A549 (cell line): ENCODE data around the gene MESD. TPM values are rescaled to one million over a fixed set of nuclear protein-coding genes. Genes with fewer than 3 reads are reported as not detected.

ENCODE experiments used
- ATAC-seq, 2 experiments: fragments of 200-7000 bp in 1 of 2; fragments of >200 bp in 1 of 2; cut with Nextera tagmentation in 1 of 2; cut with Tn5 transposase in 1 of 2; 3 replicates each; pipeline versions ENCODE4 v1.8.0 to v1.9.1; 2018 to 2020; ENCODE audit warnings: mild to moderate bottlenecking in 1 of 2, moderate library complexity in 1 of 2
- CTCF ChIA-PET: fragments of 300-600 bp; sonication (Branson Sonifier 250); formaldehyde crosslinking; extraction: SDS; loops from one replicate; lab custom pipeline; 2021; ENCODE audit warnings: antibody characterized with exemption, inconsistent platforms; lab: Yijun Ruan, JAX
- POLR2A ChIA-PET: fragments of 350-600 bp; formaldehyde crosslinking; extraction: SDS; loops from one replicate; lab custom pipeline; 2021; ENCODE audit warnings: antibody characterized with exemption, inconsistent platforms; lab: Yijun Ruan, JAX
- DNase-seq, 2 experiments: peaks; one replicate each; pipeline versions ENCODE4 v3.0.0 to v3.0.0-alpha.2; 2011 to 2016; ENCODE audit warnings: low read depth in 1 of 2, low spot score in 1 of 2
- FAIRE-seq: peaks from 2 replicates; lab custom pipeline; 2011; peaks lifted over from hg19 to GRCh38; lab: Jason Lieb, UNC
- H3K27ac ChIP-seq, 2 experiments: fragments of >200 bp; sonication (Bioruptor Twin); formaldehyde crosslinking; 3 replicates each; pipeline ENCODE4 v1.5.1; 2016 to 2017
- H3K4me1 ChIP-seq: fragments of >200 bp; sonication (Bioruptor Twin); formaldehyde crosslinking; 3 replicates; pipeline ENCODE4 v1.6.1; 2016
- H3K4me2 ChIP-seq: fragments of >200 bp; sonication (Bioruptor Twin); formaldehyde crosslinking; 3 replicates; pipeline ENCODE4 v1.6.1; 2016
- H3K4me3 ChIP-seq: fragments of >200 bp; sonication (Bioruptor Twin); formaldehyde crosslinking; 3 replicates; pipeline ENCODE4 v1.5.1; 2016
- H3K9me3 ChIP-seq: fragments of >200 bp; sonication (Bioruptor Twin); formaldehyde crosslinking; 3 replicates; pipeline ENCODE4 v1.6.1; 2016
- BHLHE40 ChIP-seq: IDR thresholded peaks from 2 replicates; pipeline ENCODE4 v1.6.1; 2012; ENCODE audit warnings: low read depth, low read length, inconsistent platforms
- CBX8 ChIP-seq: fragments of 200-600 bp; sonication (generic); IDR thresholded peaks from 2 replicates; pipeline ENCODE4 v1.6.1; 2016
- E2F6 ChIP-seq: IDR thresholded peaks from 2 replicates; pipeline ENCODE4 v1.6.1; 2012; ENCODE audit warnings: low read depth, borderline replicate concordance
- EHF ChIP-seq: fragments of 250-450 bp; sonication (Bioruptor Pico); IDR thresholded peaks from 2 replicates; pipeline ENCODE4 v1.5.0; 2020; ENCODE audit warnings: mild to moderate bottlenecking
- FOSB ChIP-seq: fragments of 250-450 bp; sonication (Bioruptor Pico); IDR thresholded peaks from 2 replicates; pipeline ENCODE4 v1.5.0; 2020; ENCODE audit warnings: mild to moderate bottlenecking, moderate library complexity
- FOSL2 ChIP-seq, 2 experiments: fragments of 450-650 bp in 1 of 2; fragments of >200 bp in 1 of 2; sonication (Bioruptor Twin) in 1 of 2; formaldehyde crosslinking; IDR thresholded peaks; 2 replicates each; pipeline versions ENCODE4 v1.5.0 to v1.6.1; 2016 to 2020; ENCODE audit warnings: mild to moderate bottlenecking in 1 of 2, moderate library complexity in 1 of 2
- FOXS1 ChIP-seq: fragments of 250-450 bp; sonication (Bioruptor Pico); IDR thresholded peaks from 2 replicates; pipeline ENCODE4 v1.5.0; 2020; ENCODE audit warnings: mild to moderate bottlenecking, moderate library complexity
- GATA3 ChIP-seq: IDR thresholded peaks from 2 replicates; pipeline ENCODE4 v1.6.1; 2012; ENCODE audit warnings: borderline replicate concordance
- HDAC2 ChIP-seq: fragments of 200-600 bp; sonication (generic); IDR thresholded peaks from 2 replicates; pipeline ENCODE4 v1.6.1; 2016
- HEYL ChIP-seq: fragments of 250-450 bp; sonication (Bioruptor Pico); IDR thresholded peaks from 2 replicates; pipeline ENCODE4 v1.8.0; 2021; ENCODE audit warnings: mild to moderate bottlenecking, moderate library complexity
- HOXA7 ChIP-seq: fragments of 250-450 bp; sonication (Bioruptor Pico); IDR thresholded peaks from 2 replicates; pipeline ENCODE4 v1.5.0; 2020; ENCODE audit warnings: mild to moderate bottlenecking, moderate library complexity
- HOXB5 ChIP-seq: fragments of 250-450 bp; sonication (Bioruptor Pico); IDR thresholded peaks from 2 replicates; pipeline ENCODE4 v1.5.0; 2020; ENCODE audit warnings: mild to moderate bottlenecking, moderate library complexity
- JUN ChIP-seq, 2 experiments: fragments of >200 bp; sonication (Bioruptor Twin); formaldehyde crosslinking; IDR thresholded peaks; 2 replicates in 1 of 2; 3 replicates in 1 of 2; pipeline ENCODE4 v1.6.1; 2016 to 2017
- KDM5A ChIP-seq: fragments of 200-600 bp; sonication (generic); IDR thresholded peaks from 2 replicates; pipeline ENCODE4 v1.6.1; 2016; ENCODE audit warnings: antibody characterized with exemption, mild to moderate bottlenecking
- MAX ChIP-seq: IDR thresholded peaks from 2 replicates; pipeline ENCODE4 v1.6.1; 2012
- MAZ ChIP-seq: fragments of 150-350 bp; IDR thresholded peaks from 2 replicates; pipeline ENCODE4 v1.6.1; 2014; ENCODE audit warnings: antibody characterized with exemption, low read depth, low read length, borderline replicate concordance
- NFE2L2 ChIP-seq: fragments of 150-350 bp; conservative IDR thresholded peaks from 2 replicates; pipeline ENCODE4 v1.6.1; 2014; ENCODE audit warnings: low read length
- NPAS2 ChIP-seq: fragments of 250-450 bp; sonication (Bioruptor Pico); IDR thresholded peaks from 2 replicates; pipeline ENCODE4 v1.8.0; 2022; ENCODE audit warnings: mild to moderate bottlenecking, moderate library complexity, borderline replicate concordance
- RAD21 ChIP-seq, 2 experiments: fragments of >200 bp in 1 of 2; sonication (Bioruptor Twin) in 1 of 2; formaldehyde crosslinking in 1 of 2; IDR thresholded peaks in 1 of 2; conservative IDR thresholded peaks in 1 of 2; 2 replicates in 1 of 2; 3 replicates in 1 of 2; pipeline ENCODE4 v1.6.1; 2012 to 2018; ENCODE audit warnings: inconsistent platforms in 1 of 2
- RARB ChIP-seq: fragments of 250-450 bp; sonication (Bioruptor Pico); IDR thresholded peaks from 2 replicates; pipeline ENCODE4 v1.8.0; 2021; ENCODE audit warnings: mild to moderate bottlenecking, moderate library complexity
- SREBF2 ChIP-seq: fragments of 450-650 bp; IDR thresholded peaks from 2 replicates; pipeline ENCODE4 v1.6.1; 2014; ENCODE audit warnings: mild to moderate bottlenecking, moderate library complexity
- TFCP2L1 ChIP-seq: fragments of 250-450 bp; sonication (Bioruptor Pico); IDR thresholded peaks from 2 replicates; pipeline ENCODE4 v1.5.0; 2021; ENCODE audit warnings: mild to moderate bottlenecking
- TP53 ChIP-seq: fragments of 250-450 bp; sonication (Bioruptor Pico); IDR thresholded peaks from 2 replicates; pipeline ENCODE4 v1.5.0; 2021; ENCODE audit warnings: mild to moderate bottlenecking, moderate library complexity
- USF2 ChIP-seq: fragments of 450-650 bp; IDR thresholded peaks from 2 replicates; pipeline ENCODE4 v1.6.1; 2014; ENCODE audit warnings: antibody characterized with exemption
- ZC3H11A ChIP-seq: fragments of 450-650 bp; IDR thresholded peaks from 2 replicates; pipeline ENCODE4 v1.6.1; 2014; ENCODE audit warnings: antibody characterized with exemption, mild to moderate bottlenecking
- ZSCAN20 ChIP-seq: fragments of 250-450 bp; sonication (Bioruptor Pico); IDR thresholded peaks from 2 replicates; pipeline ENCODE4 v1.8.0; 2022; ENCODE audit warnings: mild to moderate bottlenecking, moderate library complexity
- WGBS: methylation state at CpG from one replicate; pipeline ENCODE4 v1.1.6; 2017; ENCODE audit errors: missing lambda C conversion rate; 5-methylcytosine and 5-hydroxymethylcytosine counted together
- polyA plus RNA-seq, 4 experiments: library from polyadenylated mRNA; depleted of rRNA in 3 of 4; stranded (reverse); fragments of >200 nt; fragmentation: RNase III in 1 of 4; extraction: RNeasy Plus Mini Kit Qiagen cat#74134 plus additional on column Dnase treatment in 1 of 4; gene quantifications; 2 replicates in 3 of 4; 3 replicates in 1 of 4; pipeline ENCODE4 v1.2.3, GENCODE V29; 2011 to 2017
- TF ChIP-seq, protein P1 (sequence below): fragments of 250-450 bp; sonication (Bioruptor Pico); IDR thresholded peaks from 2 replicates; pipeline ENCODE4 v1.5.0; 2021; ENCODE audit warnings: mild to moderate bottlenecking, moderate library complexity, borderline replicate concordance
- TF ChIP-seq, protein P2 (sequence below): fragments of 250-450 bp; sonication (Bioruptor Pico); IDR thresholded peaks from 2 replicates; pipeline ENCODE4 v1.5.0; 2020; ENCODE audit warnings: low read depth, mild to moderate bottlenecking, moderate library complexity

MESD gene
- polyA plus RNA-seq, 2 of the 4 experiments (the other 2 are of a cell fraction): 35.6 to 39.4 TPM

DNA sequence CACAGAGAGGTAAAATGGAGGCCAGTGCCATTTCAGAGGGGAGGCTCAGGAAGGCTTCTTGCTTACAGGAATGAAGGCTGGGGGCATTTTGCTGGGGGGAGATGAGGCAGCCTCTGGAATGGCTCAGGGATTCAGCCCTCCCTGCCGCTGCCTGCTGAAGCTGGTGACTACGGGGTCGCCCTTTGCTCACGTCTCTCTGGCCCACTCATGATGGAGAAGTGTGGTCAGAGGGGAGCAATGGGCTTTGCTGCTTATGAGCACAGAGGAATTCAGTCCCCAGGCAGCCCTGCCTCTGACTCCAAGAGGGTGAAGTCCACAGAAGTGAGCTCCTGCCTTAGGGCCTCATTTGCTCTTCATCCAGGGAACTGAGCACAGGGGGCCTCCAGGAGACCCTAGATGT is 39.9 kb downstream of the MESD start:
- Histone ChIP-seq H3K4me2 (no peak overlapping the region), H3K9me3 (no peaks in the 10 kb centered on the region), H3K4me3 (no peak overlapping the region), H3K27ac (no peak overlapping the region), H3K4me1 (peaks cover 11% of the 10 kb centered on the region)
- 99% methylated on average over 4 of the region's 4 CpGs for WGBS
- TF ChIP-seq FOSB (no peak), RARB (CRISPR knock-in tag) (no peak), FOSL2 (IDR thresholded peaks at IDR 0.05) (no peak), FOSL2 (CRISPR knock-in tag; IDR thresholded peaks at IDR 0.05) (no peak), RAD21 (conservative IDR thresholded peaks at IDR 0.05 in 1 of 2, IDR thresholded peaks at IDR 0.05 in 1 of 2) (no peak), E2F6 (no peak), EHF (CRISPR knock-in tag) (no peak), FOXS1 (no peak)
- TF ChIP-seq, protein P1, sequence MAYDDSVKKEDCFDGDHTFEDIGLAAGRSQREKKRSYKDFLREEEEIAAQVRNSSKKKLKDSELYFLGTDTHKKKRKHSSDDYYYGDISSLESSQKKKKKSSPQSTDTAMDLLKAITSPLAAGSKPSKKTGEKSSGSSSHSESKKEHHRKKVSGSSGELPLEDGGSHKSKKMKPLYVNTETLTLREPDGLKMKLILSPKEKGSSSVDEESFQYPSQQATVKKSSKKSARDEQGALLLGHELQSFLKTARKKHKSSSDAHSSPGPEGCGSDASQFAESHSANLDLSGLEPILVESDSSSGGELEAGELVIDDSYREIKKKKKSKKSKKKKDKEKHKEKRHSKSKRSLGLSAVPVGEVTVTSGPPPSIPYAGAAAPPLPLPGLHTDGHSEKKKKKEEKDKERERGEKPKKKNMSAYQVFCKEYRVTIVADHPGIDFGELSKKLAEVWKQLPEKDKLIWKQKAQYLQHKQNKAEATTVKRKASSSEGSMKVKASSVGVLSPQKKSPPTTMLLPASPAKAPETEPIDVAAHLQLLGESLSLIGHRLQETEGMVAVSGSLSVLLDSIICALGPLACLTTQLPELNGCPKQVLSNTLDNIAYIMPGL: no peak
- no peak for ATAC-seq
- ChIA-PET POLR2A (no interaction called here), CTCF (interaction anchor here (0.7 to 1.8 kb wide), 7 partner anchors 10 to 494 kb away, joined by 3 to 8 read pairs (median 3); no protein-coding TSS in a partner anchor)
- no peak for FAIRE-seq
- DNase-seq: no peak

GRCh38 chr15:80948651-80949292 is 40.8 kb downstream of the MESD start:
- Histone ChIP-seq H3K27ac (no peak overlapping the region), H3K4me3 (no peak overlapping the region), H3K4me2 (no peak overlapping the region), H3K4me1 (peaks cover 1% of the 10 kb centered on the region; the same call in 1 of the 3 replicates), H3K9me3 (no peaks in the 10 kb centered on the region)
- ChIA-PET CTCF (interaction anchor here (0.6 to 4.7 kb wide), 4 partner anchors 9 to 91 kb away, joined by 3 to 28 read pairs (median 4); no protein-coding TSS in a partner anchor), POLR2A (no interaction called here)
- no peak for ATAC-seq
- no peak for DNase-seq
- WGBS: 91% methylated on average over 12 of the region's 13 CpGs
- FAIRE-seq: no peak
- TF ChIP-seq RARB (CRISPR knock-in tag) (no peak), CBX8 (no peak), NFE2L2 (no peak), NPAS2 (CRISPR knock-in tag) (no peak), USF2 (no peak), HOXA7 (no peak), FOXS1 (no peak), HDAC2 (no peak), SREBF2 (no peak), KDM5A (no peak)
- TF ChIP-seq, protein P2, sequence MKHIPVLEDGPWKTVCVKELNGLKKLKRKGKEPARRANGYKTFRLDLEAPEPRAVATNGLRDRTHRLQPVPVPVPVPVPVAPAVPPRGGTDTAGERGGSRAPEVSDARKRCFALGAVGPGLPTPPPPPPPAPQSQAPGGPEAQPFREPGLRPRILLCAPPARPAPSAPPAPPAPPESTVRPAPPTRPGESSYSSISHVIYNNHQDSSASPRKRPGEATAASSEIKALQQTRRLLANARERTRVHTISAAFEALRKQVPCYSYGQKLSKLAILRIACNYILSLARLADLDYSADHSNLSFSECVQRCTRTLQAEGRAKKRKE: no peak

DNA sequence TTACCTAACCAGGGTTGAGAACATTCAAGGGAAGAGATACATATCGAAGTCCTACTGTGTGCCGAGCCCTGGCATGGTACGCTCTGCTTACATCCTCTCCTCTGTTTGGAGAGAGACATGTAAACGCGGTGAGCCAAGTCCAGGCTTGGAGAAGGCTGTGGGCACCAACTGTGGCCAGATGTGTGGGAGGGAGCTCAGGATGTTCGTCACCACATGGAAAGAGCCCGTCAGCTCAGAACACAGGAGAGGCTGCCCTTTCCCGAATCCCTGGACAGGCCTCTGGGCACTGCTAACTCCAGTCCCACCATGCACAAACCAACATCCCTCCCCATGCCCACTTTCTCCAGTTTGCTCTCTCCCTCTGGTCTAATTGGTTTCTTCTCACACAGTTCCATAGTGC is 43.0 kb downstream of the MESD start:
- TF ChIP-seq MAZ (no peak), TFCP2L1 (CRISPR knock-in tag) (no peak), HOXA7 (no peak), JUN (IDR thresholded peaks at IDR 0.05) (no peak), FOSB (no peak), FOSL2 (IDR thresholded peaks at IDR 0.05) (no peak), FOSL2 (CRISPR knock-in tag; IDR thresholded peaks at IDR 0.05) (no peak), HDAC2 (no peak), BHLHE40 (no peak), MAX (no peak), GATA3 (no peak), HEYL (CRISPR knock-in tag) (no peak), TP53 (no peak), HOXB5 (CRISPR knock-in tag) (no peak), ZC3H11A (no peak), ZSCAN20 (CRISPR knock-in tag) (no peak)
- H3K9me3 ChIP-seq: no peaks in the 10 kb centered on the region
- no peak for DNase-seq
- no peak for ATAC-seq
- no peaks in the 10 kb centered on the region for H3K4me1 ChIP-seq
- no peak overlapping the region for H3K27ac ChIP-seq
- WGBS: 86% methylated on average over 8 of the region's 8 CpGs
- no peak overlapping the region for H3K4me3 ChIP-seq
- H3K4me2 ChIP-seq: no peak overlapping the region
- FAIRE-seq: no peak
- ChIA-PET POLR2A (no interaction called here), CTCF (interaction anchor here (1.2 to 4.7 kb wide), 4 partner anchors 10 to 167 kb away, joined by 4 to 28 read pairs (median 6); partner anchors contain the start of gene CEMIP)
